Measurements from ENCODE around the gene ANKAR. TPM values are rescaled to one million over a fixed set of nuclear protein-coding genes. Genes with fewer than 3 reads are reported as not detected.
"Not testable (repeated sequence)": the region's sequence is repeated elsewhere in the genome, so short reads cannot be mapped to it uniquely, and the experiment has no call there.

The ANKAR gene
- total RNA-seq, 2 donors from 2014 or later: 5.9 to 7.5 TPM

GRCh38 chr2:189641002-189641401 is 33.5 kb upstream of the ANKAR start:
- Mint-ChIP-seq H3K4me3 (peak overlapping the region in 1 of 2 donors; percentile 6), H3K27me3 (ENCODE audit: low read depth) (no peaks in the 10 kb centered on the region), H3K36me3 (ENCODE audit: insufficient read depth in 2 of 2) (peaks cover 0 to 2% of the 10 kb centered on the region in 2 donors), H3K4me1 (ENCODE audit: low read depth) (peaks cover 32% of the 10 kb centered on the region), H3K27ac (peak overlapping the region; percentile 45), H3K9me3 (peaks cover 0 to 1% of the 10 kb centered on the region in 2 donors)
- DNase-seq (no peak), ATAC-seq (replicated peaks in 1 of 2) (no peak)

GRCh38 chr2:189641590-189641989 is 32.9 kb upstream of the ANKAR start:
- Mint-ChIP-seq H3K4me3 (peak overlapping the region; percentile 0 to 2), H3K4me1 (ENCODE audit: low read depth) (peaks cover 32% of the 10 kb centered on the region), H3K36me3 (ENCODE audit: insufficient read depth in 2 of 2) (peaks cover 0 to 2% of the 10 kb centered on the region in 2 donors), H3K27me3 (ENCODE audit: low read depth) (no peaks in the 10 kb centered on the region), H3K27ac (peak overlapping the region; percentile 17), H3K9me3 (peaks cover 0 to 1% of the 10 kb centered on the region in 2 donors)
- ATAC-seq (replicated peaks in 1 of 2): peak; percentile 95 to 96
- peak; percentile 54 to 59 for DNase-seq

- Mint-ChIP-seq H3K27ac (no peak overlapping the region), H3K36me3 (ENCODE audit: insufficient read depth in 2 of 2) (peaks cover 0 to 3% of the 10 kb centered on the region in 2 donors), H3K4me3 (no peak overlapping the region), H3K9me3 (peaks cover 3 to 5% of the 10 kb centered on the region in 2 donors), H3K4me1 (ENCODE audit: low read depth) (peaks cover 5% of the 10 kb centered on the region), H3K27me3 (ENCODE audit: low read depth) (no peaks in the 10 kb centered on the region)
- DNase-seq (no peak), ATAC-seq (replicated peaks in 1 of 2) (no peak)
Measured at GRCh38 chr2:189646521-189646920, 27.9 kb upstream of the ANKAR start.

- Mint-ChIP-seq H3K4me3 (no peak overlapping the region), H3K27ac (no peak overlapping the region), H3K4me1 (ENCODE audit: low read depth) (no peaks in the 10 kb centered on the region), H3K27me3 (ENCODE audit: low read depth) (no peaks in the 10 kb centered on the region), H3K36me3 (ENCODE audit: insufficient read depth in 2 of 2) (peaks cover 11 to 12% of the 10 kb centered on the region in 2 donors), H3K9me3 (peaks cover 2 to 12% of the 10 kb centered on the region in 2 donors)
- ATAC-seq (replicated peaks in 1 of 2) (no peak), DNase-seq (no peak)
Measured at GRCh38 chr2:189648846-189649509, 25.5 kb upstream of the ANKAR start.

- Mint-ChIP-seq H3K36me3 (ENCODE audit: insufficient read depth in 2 of 2) (peaks cover 12 to 13% of the 10 kb centered on the region in 2 donors), H3K9me3 (peaks cover 3 to 12% of the 10 kb centered on the region in 2 donors), H3K27me3 (ENCODE audit: low read depth) (no peaks in the 10 kb centered on the region), H3K4me3 (no peak overlapping the region), H3K27ac (no peak overlapping the region), H3K4me1 (ENCODE audit: low read depth) (peaks cover 5% of the 10 kb centered on the region)
- DNase-seq (no peak), ATAC-seq (replicated peaks in 1 of 2) (no peak)
Measured at GRCh38 chr2:189651284-189651683, 23.2 kb upstream of the ANKAR start.

GRCh38 chr2:189653464-189653863 is 21.0 kb upstream of the ANKAR start:
- not testable (repeated sequence) for H3K27ac Mint-ChIP-seq

GRCh38 chr2:189654641-189655040 is 19.8 kb upstream of the ANKAR start:
- Mint-ChIP-seq H3K27me3 (ENCODE audit: low read depth) (no peaks in the 10 kb centered on the region), H3K4me1 (ENCODE audit: low read depth) (peaks cover 33% of the 10 kb centered on the region), H3K9me3 (peaks cover 3 to 12% of the 10 kb centered on the region in 2 donors), H3K27ac (no peak overlapping the region), H3K4me3 (no peak overlapping the region), H3K36me3 (ENCODE audit: insufficient read depth in 2 of 2) (peaks cover 12 to 13% of the 10 kb centered on the region in 2 donors)
- ATAC-seq (replicated peaks in 1 of 2) (no peak), DNase-seq (no peak)

More at GRCh38 chr2:189653464-189653863, 21.0 kb upstream of the ANKAR start:
- not testable (repeated sequence) for DNase-seq; ATAC-seq (replicated peaks in 1 of 2); H3K27me3 Mint-ChIP-seq (ENCODE audit: low read depth); H3K4me3 Mint-ChIP-seq
- Mint-ChIP-seq H3K36me3 (ENCODE audit: insufficient read depth in 2 of 2) (peaks cover 12 to 13% of the 10 kb centered on the region in 2 donors), H3K4me1 (ENCODE audit: low read depth) (peaks cover 24% of the 10 kb centered on the region), H3K9me3 (peaks cover 3 to 12% of the 10 kb centered on the region in 2 donors)

GRCh38 chr2:189657867-189658266 is 16.6 kb upstream of the ANKAR start:
- peak; percentile 57 to 58 for ATAC-seq (replicated peaks in 1 of 2)
- peaks cover 33% of the 10 kb centered on the region for H3K4me1 Mint-ChIP-seq (ENCODE audit: low read depth)

GRCh38 chr2:189658306-189659212 is 15.9 kb upstream of the ANKAR start:
- Mint-ChIP-seq H3K27me3 (ENCODE audit: low read depth) (no peaks in the 10 kb centered on the region), H3K4me3 (peak overlapping the region; percentile 53 to 56), H3K27ac (peak overlapping the region; percentile 33), H3K9me3 (peaks cover 0 to 2% of the 10 kb centered on the region in 2 donors), H3K36me3 (ENCODE audit: insufficient read depth in 2 of 2) (peaks cover 0 to 2% of the 10 kb centered on the region in 2 donors), H3K4me1 (ENCODE audit: low read depth) (peaks cover 36% of the 10 kb centered on the region)
- ATAC-seq (replicated peaks in 1 of 2) (peak; percentile 4 to 17), DNase-seq (no peak)

More at GRCh38 chr2:189657867-189658266, 16.6 kb upstream of the ANKAR start:
- H3K27me3 Mint-ChIP-seq (ENCODE audit: low read depth): no peaks in the 10 kb centered on the region
- H3K4me3 Mint-ChIP-seq: peak overlapping the region; percentile 53 to 56
- H3K9me3 Mint-ChIP-seq: peaks cover 0 to 2% of the 10 kb centered on the region in 2 donors
- peak; percentile 62 to 67 for DNase-seq
- peaks cover 0 to 4% of the 10 kb centered on the region in 2 donors for H3K36me3 Mint-ChIP-seq (ENCODE audit: insufficient read depth in 2 of 2)
- H3K27ac Mint-ChIP-seq: peak overlapping the region; percentile 3

GRCh38 chr2:189659734-189660133 is 14.7 kb upstream of the ANKAR start:
- no peak for ATAC-seq (replicated peaks in 1 of 2)
- H3K27ac Mint-ChIP-seq: peak overlapping the region; percentile 67
- H3K27me3 Mint-ChIP-seq (ENCODE audit: low read depth): no peaks in the 10 kb centered on the region
- H3K4me3 Mint-ChIP-seq: no peak overlapping the region
- no peaks in the 10 kb centered on the region for H3K9me3 Mint-ChIP-seq
- DNase-seq: no peak
- H3K4me1 Mint-ChIP-seq (ENCODE audit: low read depth): peaks cover 48% of the 10 kb centered on the region
- H3K36me3 Mint-ChIP-seq (ENCODE audit: insufficient read depth in 2 of 2): peaks cover 0 to 2% of the 10 kb centered on the region in 2 donors

GRCh38 chr2:189660803-189661147 is 13.7 kb upstream of the ANKAR start:
- H3K4me3 Mint-ChIP-seq: no peak overlapping the region
- no peaks in the 10 kb centered on the region for H3K27me3 Mint-ChIP-seq (ENCODE audit: low read depth)
- DNase-seq: no peak
- H3K4me1 Mint-ChIP-seq (ENCODE audit: low read depth): peaks cover 53% of the 10 kb centered on the region
- H3K9me3 Mint-ChIP-seq: no peaks in the 10 kb centered on the region
- H3K36me3 Mint-ChIP-seq (ENCODE audit: insufficient read depth in 2 of 2): peaks cover 0 to 2% of the 10 kb centered on the region in 2 donors
- H3K27ac Mint-ChIP-seq: no peak overlapping the region
- ATAC-seq (replicated peaks in 1 of 2): no peak

- peaks cover 54% of the 10 kb centered on the region for H3K4me1 Mint-ChIP-seq (ENCODE audit: low read depth)
- no peak within 1 kb of the TSS for H3K4me3 Mint-ChIP-seq
- DNase-seq: peak; percentile 98
- ATAC-seq (replicated peaks in 1 of 2): peak; percentile 88 to 91
- peaks cover 0 to 6% of the 10 kb centered on the region in 2 donors for H3K36me3 Mint-ChIP-seq (ENCODE audit: insufficient read depth in 2 of 2)
- H3K27me3 Mint-ChIP-seq (ENCODE audit: low read depth): no peaks in the 10 kb centered on the region
- no peaks in the 10 kb centered on the region for H3K9me3 Mint-ChIP-seq
- no peak within 1 kb of the TSS for H3K27ac Mint-ChIP-seq
Measured at GRCh38 chr2:189661148-189661956, 13.1 kb upstream of the ANKAR start, which contains the start of gene ASNSD1. Gene ASNSD1, plus strand, starts transcription at chr2:189661459. Its CDS starts 4,674 bp downstream, at chr2:189666133.

Measured in activated T-cell treated with anti-CD3 and anti-CD28 coated beads, Interleukin-2, amount 50 U/mL, for 72 hours (primary cell).